Measurements from ENCODE around the gene ARHGEF16. TPM values are rescaled to one million over a fixed set of nuclear protein-coding genes. Genes with fewer than 3 reads are reported as not detected.

ARHGEF16 gene
- total RNA-seq, 4 donors from 2014 or later = 5.9 to 13.6 (median 8.4) TPM

DNA sequence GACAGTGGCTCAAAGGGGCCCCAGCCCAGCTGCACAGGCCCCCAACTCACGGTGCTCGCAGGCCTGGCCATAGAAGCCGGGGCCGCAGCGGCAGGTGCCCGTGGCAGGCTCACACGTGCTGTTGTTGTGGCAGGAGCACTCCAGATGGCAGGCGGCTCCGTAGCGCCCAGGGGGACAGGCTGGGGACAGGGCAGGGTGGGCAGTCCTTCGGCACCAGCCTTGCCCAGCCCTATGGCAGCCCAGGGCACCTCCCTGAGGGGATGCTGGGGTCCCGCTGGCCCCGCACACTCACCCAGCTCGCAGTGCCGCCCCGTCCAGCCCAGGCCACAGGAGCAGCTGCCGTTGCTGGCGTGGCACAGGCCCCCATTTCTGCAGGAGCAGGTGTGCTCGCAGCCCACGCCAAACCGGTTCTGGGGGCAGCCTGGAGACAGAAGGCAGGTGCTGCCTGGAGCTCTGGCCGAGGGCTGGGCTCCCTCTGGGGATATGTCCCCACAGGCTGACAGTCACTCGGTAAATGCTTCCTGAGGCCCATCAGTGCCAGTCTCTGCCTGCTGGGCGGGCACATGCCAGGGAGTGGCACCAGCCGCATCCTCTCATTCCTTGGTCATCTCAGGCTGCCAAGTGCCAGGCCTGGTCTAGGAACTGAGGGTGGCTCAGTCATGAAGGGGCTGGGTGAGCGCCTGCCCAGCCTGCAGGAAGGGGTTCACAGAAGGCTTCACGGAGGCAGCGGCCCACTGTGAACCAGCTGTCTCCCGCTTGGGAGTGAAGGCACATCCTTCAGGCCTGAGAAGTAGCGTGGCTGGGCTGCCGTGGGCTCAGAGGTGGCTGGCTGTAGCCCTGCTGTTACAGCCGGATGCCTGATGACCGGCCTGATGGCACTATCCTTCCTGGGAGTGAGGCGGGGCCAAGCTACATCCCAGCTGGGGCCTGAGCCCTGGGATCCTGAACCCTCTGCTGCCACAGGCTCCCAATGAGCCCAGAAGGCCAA is 40.1 kb downstream of the ARHGEF16 start:
- TF ChIP-seq POLR2AphosphoS5 (IDR thresholded peaks at IDR 0.05) (no peak), POLR2A (IDR thresholded peaks at IDR 0.05) (no peak), EP300 (IDR thresholded peaks at IDR 0.05) (no peak), CTCF (IDR thresholded peaks at IDR 0.05) (no peak)
- 100% methylated on average over 4 of the region's 34 CpGs for WGBS
- peaks cover 75% of the 10 kb centered on the region for H3K36me3 ChIP-seq
- H3K27ac ChIP-seq = no peak overlapping the region
- H3K4me1 ChIP-seq = peaks cover 12% of the 10 kb centered on the region
- H3K9me3 ChIP-seq = no peaks in the 10 kb centered on the region
- no peak overlapping the region for H3K4me3 ChIP-seq
- H3K27me3 ChIP-seq = no peaks in the 10 kb centered on the region
- DNase-seq (ENCODE audit: low spot score in 2 of 2) = no peak

DNA sequence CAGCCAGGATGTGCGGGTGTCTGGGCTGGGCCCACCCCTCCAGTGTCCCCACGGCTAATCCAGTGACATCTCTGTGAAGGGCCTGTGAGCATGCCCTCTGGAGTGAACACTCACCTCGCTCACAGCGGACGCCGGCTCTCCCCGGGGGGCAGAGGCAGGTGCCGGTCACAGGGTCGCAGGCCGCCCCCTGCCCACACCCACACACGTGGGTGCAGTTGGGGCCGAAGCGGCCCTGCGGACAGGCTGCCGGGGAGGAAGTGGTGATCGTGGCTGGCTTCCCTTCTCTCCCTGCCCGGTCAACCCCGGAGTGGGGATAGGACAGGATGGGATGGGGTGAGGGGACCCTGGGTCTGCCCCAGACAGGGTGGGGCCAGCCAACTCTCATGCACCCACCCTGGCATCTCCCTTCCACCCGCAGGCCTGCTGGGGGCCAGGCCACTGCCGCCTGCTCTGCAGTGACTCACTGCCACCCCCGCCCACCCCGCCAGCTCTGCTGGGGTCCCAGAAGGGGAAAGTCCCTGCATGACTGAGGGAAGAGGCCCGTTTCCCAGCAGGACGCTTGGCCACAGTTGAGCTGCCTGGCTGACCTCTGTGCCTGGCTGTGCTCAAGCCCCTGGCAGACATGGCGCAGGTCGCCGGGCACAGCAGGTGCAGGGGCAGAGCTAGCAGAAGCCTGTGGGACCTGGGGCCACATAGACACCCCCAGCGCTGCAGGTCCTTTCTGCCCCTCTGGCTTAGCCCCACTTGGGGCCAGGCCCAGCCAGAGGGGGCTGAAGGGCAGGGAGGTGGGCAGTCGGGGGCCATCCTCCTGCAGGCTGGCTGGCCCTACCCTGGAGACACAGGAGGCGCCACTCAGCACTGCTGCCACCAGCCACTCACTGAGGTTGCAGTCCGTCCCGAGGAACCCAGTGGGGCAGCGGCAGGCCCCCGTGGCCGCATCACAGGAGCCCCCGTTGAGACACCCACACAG is 41.6 kb downstream of the ARHGEF16 start:
- TF ChIP-seq EP300 (IDR thresholded peaks at IDR 0.05) (no peak), POLR2A (IDR thresholded peaks at IDR 0.05) (no peak), POLR2AphosphoS5 (IDR thresholded peaks at IDR 0.05) (no peak), CTCF (IDR thresholded peaks at IDR 0.05) (no peak)
- no peak for DNase-seq (ENCODE audit: low spot score in 2 of 2)
- WGBS = 84% methylated on average over 10 of the region's 36 CpGs

GRCh38 chr1:3496916-3497315 is 42.5 kb downstream of the ARHGEF16 start:
- Histone ChIP-seq H3K27ac (no peak overlapping the region), H3K4me1 (peaks cover 3% of the 10 kb centered on the region), H3K27me3 (no peaks in the 10 kb centered on the region), H3K9me3 (no peaks in the 10 kb centered on the region), H3K4me3 (no peak overlapping the region), H3K36me3 (peaks cover 85% of the 10 kb centered on the region)
- 98% methylated on average over 5 of the region's 20 CpGs for WGBS
- no peak for TF ChIP-seq EP300 (IDR thresholded peaks at IDR 0.05)
- no peak for TF ChIP-seq CTCF (IDR thresholded peaks at IDR 0.05)
- TF ChIP-seq POLR2A (IDR thresholded peaks at IDR 0.05) = no peak
- no peak for TF ChIP-seq POLR2AphosphoS5 (IDR thresholded peaks at IDR 0.05)
- no peak for DNase-seq (ENCODE audit: low spot score in 2 of 2)

More for the DNA sequence above, 41.6 kb downstream of the ARHGEF16 start:
- Histone ChIP-seq H3K4me3 (no peak overlapping the region), H3K27me3 (no peaks in the 10 kb centered on the region), H3K4me1 (peaks cover 11% of the 10 kb centered on the region), H3K27ac (no peak overlapping the region), H3K36me3 (peaks cover 77% of the 10 kb centered on the region), H3K9me3 (no peaks in the 10 kb centered on the region)

- H3K36me3 ChIP-seq = peaks cover 85% of the 10 kb centered on the region
- H3K4me3 ChIP-seq = no peak overlapping the region
- H3K27me3 ChIP-seq = no peaks in the 10 kb centered on the region
- H3K4me1 ChIP-seq = peaks cover 3% of the 10 kb centered on the region
- 80% methylated on average over 1 of the region's 19 CpGs for WGBS
- no peak for DNase-seq (ENCODE audit: low spot score in 2 of 2)
- H3K9me3 ChIP-seq = no peaks in the 10 kb centered on the region
- no peak overlapping the region for H3K27ac ChIP-seq
- TF ChIP-seq POLR2A (IDR thresholded peaks at IDR 0.05) = no peak
- TF ChIP-seq EP300 (IDR thresholded peaks at IDR 0.05) = no peak
- no peak for TF ChIP-seq CTCF (IDR thresholded peaks at IDR 0.05)
- no peak for TF ChIP-seq POLR2AphosphoS5 (IDR thresholded peaks at IDR 0.05)
These were observed 43.1 kb downstream of the ARHGEF16 start for GRCh38 chr1:3497521-3497920.

Data from suprapubic skin (tissue), 4 donors.